HL-60 (cell line): Measurements from ENCODE around the gene RAI14.

ENCODE experiments used
- GABPA ChIP-seq: IDR thresholded peaks from 2 replicates; pipeline ENCODE4 v1.6.1; 2012; ENCODE audit warnings: low read depth
- POLR2AphosphoS5 ChIP-seq: IDR thresholded peaks from 2 replicates; pipeline ENCODE4 v1.6.1; 2012; ENCODE audit warnings: low read depth
- TF ChIP-seq, protein P1 (sequence below): IDR thresholded peaks from one replicate; pipeline ENCODE4 v1.5.1; 2011; ENCODE audit warnings: low read length, control low read depth, inconsistent platforms; ENCODE audit not compliant: insufficient read depth
- TF ChIP-seq, protein P2 (sequence below): IDR thresholded peaks from 2 replicates; pipeline ENCODE4 v1.6.1; 2012; ENCODE audit warnings: low read depth; ENCODE audit not compliant: insufficient replicate concordance

DNA sequence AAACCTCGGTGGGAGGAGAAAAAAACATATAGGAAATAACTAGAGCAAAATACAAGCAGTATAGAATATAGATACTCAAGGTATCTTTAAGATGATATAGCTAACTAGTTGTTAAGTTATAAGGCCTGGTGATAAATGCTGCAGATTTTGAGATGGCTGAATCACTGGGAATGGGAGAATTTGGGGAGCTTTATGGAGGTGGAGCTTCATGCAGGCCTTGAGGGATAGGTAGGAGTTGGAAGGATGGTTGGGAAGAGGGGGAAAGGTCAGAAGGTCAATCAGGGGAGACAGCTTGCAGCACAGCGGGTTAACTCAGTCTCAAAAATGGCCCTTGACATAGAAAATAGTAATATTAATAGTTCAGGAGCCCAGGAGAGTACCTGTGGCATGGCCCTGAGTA is 34.8 kb downstream of the RAI14 start:
- TF ChIP-seq, protein P1, sequence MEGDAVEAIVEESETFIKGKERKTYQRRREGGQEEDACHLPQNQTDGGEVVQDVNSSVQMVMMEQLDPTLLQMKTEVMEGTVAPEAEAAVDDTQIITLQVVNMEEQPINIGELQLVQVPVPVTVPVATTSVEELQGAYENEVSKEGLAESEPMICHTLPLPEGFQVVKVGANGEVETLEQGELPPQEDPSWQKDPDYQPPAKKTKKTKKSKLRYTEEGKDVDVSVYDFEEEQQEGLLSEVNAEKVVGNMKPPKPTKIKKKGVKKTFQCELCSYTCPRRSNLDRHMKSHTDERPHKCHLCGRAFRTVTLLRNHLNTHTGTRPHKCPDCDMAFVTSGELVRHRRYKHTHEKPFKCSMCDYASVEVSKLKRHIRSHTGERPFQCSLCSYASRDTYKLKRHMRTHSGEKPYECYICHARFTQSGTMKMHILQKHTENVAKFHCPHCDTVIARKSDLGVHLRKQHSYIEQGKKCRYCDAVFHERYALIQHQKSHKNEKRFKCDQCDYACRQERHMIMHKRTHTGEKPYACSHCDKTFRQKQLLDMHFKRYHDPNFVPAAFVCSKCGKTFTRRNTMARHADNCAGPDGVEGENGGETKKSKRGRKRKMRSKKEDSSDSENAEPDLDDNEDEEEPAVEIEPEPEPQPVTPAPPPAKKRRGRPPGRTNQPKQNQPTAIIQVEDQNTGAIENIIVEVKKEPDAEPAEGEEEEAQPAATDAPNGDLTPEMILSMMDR: no peak
- TF ChIP-seq, protein P2, sequence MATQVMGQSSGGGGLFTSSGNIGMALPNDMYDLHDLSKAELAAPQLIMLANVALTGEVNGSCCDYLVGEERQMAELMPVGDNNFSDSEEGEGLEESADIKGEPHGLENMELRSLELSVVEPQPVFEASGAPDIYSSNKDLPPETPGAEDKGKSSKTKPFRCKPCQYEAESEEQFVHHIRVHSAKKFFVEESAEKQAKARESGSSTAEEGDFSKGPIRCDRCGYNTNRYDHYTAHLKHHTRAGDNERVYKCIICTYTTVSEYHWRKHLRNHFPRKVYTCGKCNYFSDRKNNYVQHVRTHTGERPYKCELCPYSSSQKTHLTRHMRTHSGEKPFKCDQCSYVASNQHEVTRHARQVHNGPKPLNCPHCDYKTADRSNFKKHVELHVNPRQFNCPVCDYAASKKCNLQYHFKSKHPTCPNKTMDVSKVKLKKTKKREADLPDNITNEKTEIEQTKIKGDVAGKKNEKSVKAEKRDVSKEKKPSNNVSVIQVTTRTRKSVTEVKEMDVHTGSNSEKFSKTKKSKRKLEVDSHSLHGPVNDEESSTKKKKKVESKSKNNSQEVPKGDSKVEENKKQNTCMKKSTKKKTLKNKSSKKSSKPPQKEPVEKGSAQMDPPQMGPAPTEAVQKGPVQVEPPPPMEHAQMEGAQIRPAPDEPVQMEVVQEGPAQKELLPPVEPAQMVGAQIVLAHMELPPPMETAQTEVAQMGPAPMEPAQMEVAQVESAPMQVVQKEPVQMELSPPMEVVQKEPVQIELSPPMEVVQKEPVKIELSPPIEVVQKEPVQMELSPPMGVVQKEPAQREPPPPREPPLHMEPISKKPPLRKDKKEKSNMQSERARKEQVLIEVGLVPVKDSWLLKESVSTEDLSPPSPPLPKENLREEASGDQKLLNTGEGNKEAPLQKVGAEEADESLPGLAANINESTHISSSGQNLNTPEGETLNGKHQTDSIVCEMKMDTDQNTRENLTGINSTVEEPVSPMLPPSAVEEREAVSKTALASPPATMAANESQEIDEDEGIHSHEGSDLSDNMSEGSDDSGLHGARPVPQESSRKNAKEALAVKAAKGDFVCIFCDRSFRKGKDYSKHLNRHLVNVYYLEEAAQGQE: no peak
- no peak for TF ChIP-seq POLR2AphosphoS5
- no peak for TF ChIP-seq GABPA
